Measurements from ENCODE around the gene SENP6.
"Not testable (repeated sequence)": the region's sequence is repeated elsewhere in the genome, so short reads cannot be mapped to it uniquely, and the experiment has no call there.

The SENP6 gene

GRCh38 chr6:75605635-75606034 is 4.0 kb downstream of the SENP6 start:
- in situ Hi-C loops (cut with MboI; ENCODE audit: low sequenced_read_pairs): no loop called here

GRCh38 chr6:75608304-75608703 is 6.6 kb downstream of the SENP6 start:
- in situ Hi-C loops (cut with MboI; ENCODE audit: low sequenced_read_pairs): no loop called here

GRCh38 chr6:75608956-75609533 is 7.4 kb downstream of the SENP6 start:
- in situ Hi-C loops (cut with MboI; ENCODE audit: low sequenced_read_pairs): no loop called here

GRCh38 chr6:75609639-75610590 is 8.2 kb downstream of the SENP6 start:
- in situ Hi-C loops (cut with MboI; ENCODE audit: low sequenced_read_pairs): no loop called here

- in situ Hi-C loops (cut with MboI; ENCODE audit: low sequenced_read_pairs): no loop called here
These were observed 9.5 kb downstream of the SENP6 start for GRCh38 chr6:75611011-75611701.

GRCh38 chr6:75611702-75612375 is 10.2 kb downstream of the SENP6 start:
- in situ Hi-C loops (cut with MboI; ENCODE audit: low sequenced_read_pairs): no loop called here

- in situ Hi-C loops (cut with MboI; ENCODE audit: low sequenced_read_pairs): no loop called here
These were observed 10.8 kb downstream of the SENP6 start for GRCh38 chr6:75612434-75612833.

- in situ Hi-C loops (cut with MboI; ENCODE audit: low sequenced_read_pairs): no loop called here
These were observed 11.4 kb downstream of the SENP6 start for GRCh38 chr6:75613056-75613501.

- in situ Hi-C loops (cut with MboI; ENCODE audit: low sequenced_read_pairs): no loop called here
These were observed 16.8 kb downstream of the SENP6 start for GRCh38 chr6:75618437-75618836.

- in situ Hi-C loops (cut with MboI; ENCODE audit: low sequenced_read_pairs): no loop called here
These were observed 17.7 kb downstream of the SENP6 start for GRCh38 chr6:75619230-75619899.

- in situ Hi-C loops (cut with MboI; ENCODE audit: low sequenced_read_pairs): no loop called here
These were observed 19.0 kb downstream of the SENP6 start for GRCh38 chr6:75620381-75621304.

- in situ Hi-C loops (cut with MboI; ENCODE audit: low sequenced_read_pairs): no loop called here
These were observed 20.2 kb downstream of the SENP6 start for GRCh38 chr6:75621846-75622245.

GRCh38 chr6:75623491-75623890 is 21.8 kb downstream of the SENP6 start:
- in situ Hi-C loops (cut with MboI; ENCODE audit: low sequenced_read_pairs): no loop called here

- in situ Hi-C loops (cut with MboI; ENCODE audit: low sequenced_read_pairs): no loop called here
These were observed 22.7 kb downstream of the SENP6 start for GRCh38 chr6:75624335-75624734.

GRCh38 chr6:75624988-75625387 is 23.3 kb downstream of the SENP6 start:
- in situ Hi-C loops (cut with MboI; ENCODE audit: low sequenced_read_pairs): no loop called here

GRCh38 chr6:75626561-75626960 is 24.9 kb downstream of the SENP6 start:
- in situ Hi-C loops (cut with MboI; ENCODE audit: low sequenced_read_pairs): no loop called here

- in situ Hi-C loops (cut with MboI; ENCODE audit: low sequenced_read_pairs): not testable (repeated sequence)
These were observed 26.0 kb downstream of the SENP6 start for GRCh38 chr6:75627708-75628107.

- in situ Hi-C loops (cut with MboI; ENCODE audit: low sequenced_read_pairs): no loop called here
These were observed 30.4 kb downstream of the SENP6 start for GRCh38 chr6:75631859-75632635.

- in situ Hi-C loops (cut with MboI; ENCODE audit: low sequenced_read_pairs): no loop called here
These were observed 31.4 kb downstream of the SENP6 start for GRCh38 chr6:75633045-75633444.

Data from HL-60/S4 treated with retinoic acid at 250 ng/mL for 4 days and 3 days (cell line).